Epithelial cell of prostate (primary cell): ENCODE measurements around the gene GDAP1L1.
"Not testable (repeated sequence)": the region's sequence is repeated elsewhere in the genome, so short reads cannot be mapped to it uniquely, and the experiment has no call there.

ENCODE experiments used
- DNase-seq: peaks from one replicate; pipeline ENCODE4 v3.0.0-alpha.2; 2011; ENCODE audit warnings: low read depth, low spot score
- H3K27ac ChIP-seq: fragments of 450-650 bp; 2 replicates; pipeline ENCODE4 v1.5.1; 2017; ENCODE audit warnings: mild to moderate bottlenecking

GDAP1L1 gene

GRCh38 chr20:44219170-44219730 is 27.9 kb upstream of the GDAP1L1 start:
- H3K27ac ChIP-seq, result no peak overlapping the region
- no peak for DNase-seq

GRCh38 chr20:44219791-44220190 is 27.3 kb upstream of the GDAP1L1 start:
- no peak overlapping the region for H3K27ac ChIP-seq
- DNase-seq, result no peak

GRCh38 chr20:44221368-44221954 is 25.6 kb upstream of the GDAP1L1 start:
- no peak overlapping the region for H3K27ac ChIP-seq
- no peak for DNase-seq

GRCh38 chr20:44222027-44222426 is 25.1 kb upstream of the GDAP1L1 start:
- H3K27ac ChIP-seq, result no peak overlapping the region

GRCh38 chr20:44222633-44223368 is 24.3 kb upstream of the GDAP1L1 start:
- no peak for DNase-seq

More at GRCh38 chr20:44222027-44222426, 25.1 kb upstream of the GDAP1L1 start:
- no peak for DNase-seq

GRCh38 chr20:44223721-44224120 is 23.4 kb upstream of the GDAP1L1 start:
- DNase-seq, result no peak
- no peak overlapping the region for H3K27ac ChIP-seq

More at GRCh38 chr20:44222633-44223368, 24.3 kb upstream of the GDAP1L1 start:
- no peak overlapping the region for H3K27ac ChIP-seq

GRCh38 chr20:44224637-44225036 is 22.5 kb upstream of the GDAP1L1 start:
- H3K27ac ChIP-seq, result no peak overlapping the region
- DNase-seq, result no peak

- H3K27ac ChIP-seq, result no peak overlapping the region
- no peak for DNase-seq
Observed at GRCh38 chr20:44228465-44229258, 18.4 kb upstream of the GDAP1L1 start.

GRCh38 chr20:44231193-44231592 is 15.9 kb upstream of the GDAP1L1 start:
- no peak for DNase-seq
- no peak overlapping the region for H3K27ac ChIP-seq

- no peak overlapping the region for H3K27ac ChIP-seq
- DNase-seq, result no peak
Observed at GRCh38 chr20:44231713-44232468, 15.2 kb upstream of the GDAP1L1 start.

GRCh38 chr20:44232469-44232856 is 14.6 kb upstream of the GDAP1L1 start:
- DNase-seq, H3K27ac ChIP-seq: not testable (repeated sequence)

- H3K27ac ChIP-seq, result no peak overlapping the region
- DNase-seq, result no peak
Observed at GRCh38 chr20:44233436-44234016, 13.6 kb upstream of the GDAP1L1 start.

- H3K27ac ChIP-seq, result no peak overlapping the region
Observed at GRCh38 chr20:44234566-44235317, 12.4 kb upstream of the GDAP1L1 start.

GRCh38 chr20:44235702-44236101 is 11.4 kb upstream of the GDAP1L1 start:
- DNase-seq, result no peak
- no peak overlapping the region for H3K27ac ChIP-seq

More at GRCh38 chr20:44234566-44235317, 12.4 kb upstream of the GDAP1L1 start:
- DNase-seq, result no peak

GRCh38 chr20:44236840-44237239 is 10.3 kb upstream of the GDAP1L1 start:
- H3K27ac ChIP-seq, DNase-seq: not testable (repeated sequence)

- H3K27ac ChIP-seq, result no peak overlapping the region
- no peak for DNase-seq
Observed at GRCh38 chr20:44241796-44242195, 5.3 kb upstream of the GDAP1L1 start.

- H3K27ac ChIP-seq, result no peak overlapping the region
- DNase-seq, result no peak
Observed at GRCh38 chr20:44245977-44246376, 1.1 kb upstream of the GDAP1L1 start.

- no peak overlapping the region for H3K27ac ChIP-seq
- DNase-seq, result no peak
Observed at GRCh38 chr20:44247586-44248409, 690 bp downstream of the GDAP1L1 start.
